ENCODE measurements around the gene OBSCN.

GRCh38 chr1:228424685-228425660 is 217.1 kb downstream of the OBSCN start:
- TF ChIP-seq CTCF (conservative IDR thresholded peaks at IDR 0.05) (no peak), ZFX (IDR thresholded peaks at IDR 0.05) (no peak)

Measured in C4-2B (cell line).